ENCODE measurements around the gene AUTS2. TPM values are rescaled to one million over a fixed set of nuclear protein-coding genes. Genes with fewer than 3 reads are reported as not detected.

Gene AUTS2
- total RNA-seq, 1 experiment from 2014 or later = 256 TPM

DNA sequence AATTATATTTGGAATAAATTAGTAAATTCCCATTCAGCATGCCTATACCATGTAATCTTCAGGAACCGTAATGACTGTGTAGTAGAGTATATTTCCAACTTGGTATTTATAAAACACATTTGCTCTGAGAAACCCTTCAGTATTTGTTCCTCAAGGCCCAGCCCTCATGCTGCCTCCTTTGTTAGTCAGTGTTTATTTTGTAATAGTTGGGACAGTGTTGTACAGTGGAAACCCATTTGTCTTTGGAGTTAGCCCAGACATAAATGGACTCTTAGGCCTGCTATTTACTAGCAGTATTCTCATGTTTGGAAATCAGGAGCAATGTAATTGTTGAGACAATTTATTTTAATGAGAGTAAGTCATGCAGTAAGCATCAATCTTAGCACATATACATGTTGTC, 686.9 kb downstream of the AUTS2 start:
- 0 out of 4 replicates have a peak, but pooled peaks cover 0 to 2% of the 10 kb centered on the region in 2 experiments for H3K4me1 Mint-ChIP-seq

More for the DNA sequence above, 686.9 kb downstream of the AUTS2 start:
- Histone ChIP-seq H2AFZ (ENCODE audit: low read length) (no peak overlapping the region), H3K18ac (ENCODE audit: insufficient read length, low read depth, low read length) (no peak overlapping the region), H2BK5ac (ENCODE audit: insufficient read length, low read length) (no peak overlapping the region), H3K4me1 (ENCODE audit: insufficient read depth, low read length) (no peaks in the 10 kb centered on the region), H3K9me3 (ENCODE audit: control insufficient read depth, low read depth, low read length) (no peaks in the 10 kb centered on the region), H2BK120ac (ENCODE audit: low read depth, low read length, poor library complexity, severe bottlenecking) (no peak overlapping the region), H3K4ac (ENCODE audit: low read depth, low read length) (no peak overlapping the region), H3K79me2 (ENCODE audit: insufficient read depth, low read length) (no peaks in the 10 kb centered on the region), H3K23ac (ENCODE audit: insufficient read length, low read depth, low read length) (no peak overlapping the region), H4K8ac (replicated peaks; ENCODE audit: insufficient read length, low read depth, low read length) (no peak overlapping the region), H2BK20ac (ENCODE audit: low read depth, low read length, poor library complexity, severe bottlenecking) (no peak overlapping the region), H3K27ac (ENCODE audit: insufficient read length, low read depth, low read length) (no peak overlapping the region), H2BK12ac (ENCODE audit: insufficient read length, low read depth, low read length) (no peak overlapping the region), H3T11ph (ENCODE audit: low read length) (no peak overlapping the region), H3K56ac (ENCODE audit: insufficient read length, low read depth, low read length) (no peak overlapping the region), H3K14ac (ENCODE audit: insufficient read depth, low read length) (no peak overlapping the region), H3K23me2 (ENCODE audit: insufficient read length, low read depth, low read length, poor library complexity, severe bottlenecking) (no peaks in the 10 kb centered on the region), H3K4me2 (ENCODE audit: insufficient read depth, insufficient read length, low read length) (no peak overlapping the region), H3K9ac (ENCODE audit: extremely low read depth, insufficient read length, low read length) (no peak overlapping the region), H3K27me3 (ENCODE audit: insufficient read depth, low read length) (no peaks in the 10 kb centered on the region), H4K20me1 (ENCODE audit: control insufficient read depth, insufficient read depth, insufficient read length) (no peaks in the 10 kb centered on the region), H3K79me1 (ENCODE audit: insufficient read depth, low read depth, low read length, poor library complexity, severe bottlenecking) (no peaks in the 10 kb centered on the region), H4K91ac (ENCODE audit: insufficient read length, low read depth, low read length) (no peak overlapping the region), H4K5ac (ENCODE audit: insufficient read length, low read depth, low read length) (no peak overlapping the region), H2BK15ac (ENCODE audit: low read depth, low read length) (no peak overlapping the region), H2AK5ac (ENCODE audit: insufficient read length, low read length) (no peak overlapping the region)
- no peaks in the 10 kb centered on the region for H3K9me3 Mint-ChIP-seq
- TF ChIP-seq, protein P1, sequence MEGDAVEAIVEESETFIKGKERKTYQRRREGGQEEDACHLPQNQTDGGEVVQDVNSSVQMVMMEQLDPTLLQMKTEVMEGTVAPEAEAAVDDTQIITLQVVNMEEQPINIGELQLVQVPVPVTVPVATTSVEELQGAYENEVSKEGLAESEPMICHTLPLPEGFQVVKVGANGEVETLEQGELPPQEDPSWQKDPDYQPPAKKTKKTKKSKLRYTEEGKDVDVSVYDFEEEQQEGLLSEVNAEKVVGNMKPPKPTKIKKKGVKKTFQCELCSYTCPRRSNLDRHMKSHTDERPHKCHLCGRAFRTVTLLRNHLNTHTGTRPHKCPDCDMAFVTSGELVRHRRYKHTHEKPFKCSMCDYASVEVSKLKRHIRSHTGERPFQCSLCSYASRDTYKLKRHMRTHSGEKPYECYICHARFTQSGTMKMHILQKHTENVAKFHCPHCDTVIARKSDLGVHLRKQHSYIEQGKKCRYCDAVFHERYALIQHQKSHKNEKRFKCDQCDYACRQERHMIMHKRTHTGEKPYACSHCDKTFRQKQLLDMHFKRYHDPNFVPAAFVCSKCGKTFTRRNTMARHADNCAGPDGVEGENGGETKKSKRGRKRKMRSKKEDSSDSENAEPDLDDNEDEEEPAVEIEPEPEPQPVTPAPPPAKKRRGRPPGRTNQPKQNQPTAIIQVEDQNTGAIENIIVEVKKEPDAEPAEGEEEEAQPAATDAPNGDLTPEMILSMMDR (conservative IDR thresholded peaks at IDR 0.05) = no peak
- no peak overlapping the region for H3K27ac Mint-ChIP-seq
- no peak for DNase-seq
- H3K4me3 Mint-ChIP-seq = no peak overlapping the region
- H3K27me3 Mint-ChIP-seq (ENCODE audit: low read depth) = no peaks in the 10 kb centered on the region
- H3K36me3 Mint-ChIP-seq (ENCODE audit: insufficient read depth in 1 of 3, low read depth in 3 of 3) = no peaks in the 10 kb centered on the region
- no CpG with 5 or more reads among the region's 1 CpG for WGBS (ENCODE audit: extremely low coverage, insufficient read length, low lambda C conversion rate)

Measured in H9 (cell line).